Endodermal cell (in vitro differentiated cells): ENCODE data around the gene ST3GAL3. TPM values are rescaled to one million over a fixed set of nuclear protein-coding genes. Genes with fewer than 3 reads are reported as not detected.

Experiments used
- DNase-seq: peaks from one replicate; pipeline ENCODE4 v3.0.0-alpha.2; 2017
- H3K27ac ChIP-seq: 2 replicates; pipeline ENCODE4 v1.5.1; 2013; ENCODE audit warnings: mild to moderate bottlenecking, low read depth, low read length, moderate library complexity
- H3K27me3 ChIP-seq: 2 replicates; pipeline ENCODE4 v1.6.1; 2013; ENCODE audit warnings: mild to moderate bottlenecking, low read length, moderate library complexity; ENCODE audit not compliant: insufficient read depth, control insufficient read depth, poor library complexity, severe bottlenecking
- H3K36me3 ChIP-seq: 2 replicates; pipeline ENCODE4 v1.7.0; 2013; ENCODE audit warnings: mild to moderate bottlenecking, low read length, moderate library complexity; ENCODE audit not compliant: control insufficient read depth, insufficient read depth
- H3K4me1 ChIP-seq: one replicate; pipeline ENCODE4 v1.7.0; 2013; ENCODE audit warnings: low read length; ENCODE audit not compliant: control insufficient read depth, insufficient read depth
- H3K4me3 ChIP-seq: 2 replicates; pipeline ENCODE4 v1.5.1; 2013; ENCODE audit warnings: mild to moderate bottlenecking, low read length, moderate library complexity
- H3K9ac ChIP-seq: 2 replicates; pipeline ENCODE4 v1.6.1; 2013; ENCODE audit warnings: mild to moderate bottlenecking, low read length, moderate library complexity; ENCODE audit not compliant: poor library complexity, severe bottlenecking; ENCODE audit errors: extremely low read depth
- H3K9me3 ChIP-seq: 2 replicates; pipeline ENCODE4 v1.6.1; 2013; ENCODE audit warnings: mild to moderate bottlenecking, low read length, moderate library complexity; ENCODE audit not compliant: control insufficient read depth
- H3K27ac Mint-ChIP-seq: 2 replicates; pipeline ENCODE4 v1.8.0; 2020; ENCODE audit warnings: mixed read lengths
- H3K27me3 Mint-ChIP-seq: 2 replicates; pipeline ENCODE4 v1.8.0; 2021; ENCODE audit warnings: mild to moderate bottlenecking, mixed read lengths; ENCODE audit not compliant: insufficient read depth
- H3K36me3 Mint-ChIP-seq: 2 replicates; pipeline ENCODE4 v1.8.0; 2020; ENCODE audit warnings: low read depth, mixed read lengths
- H3K4me1 Mint-ChIP-seq: 2 replicates; pipeline ENCODE4 v1.8.0; 2020; ENCODE audit warnings: mixed read lengths
- H3K4me3 Mint-ChIP-seq: 2 replicates; pipeline ENCODE4 v1.8.0; 2020; ENCODE audit warnings: mild to moderate bottlenecking, moderate library complexity, mixed read lengths
- H3K9me3 Mint-ChIP-seq: 2 replicates; pipeline ENCODE4 v1.8.0; 2020; ENCODE audit warnings: mild to moderate bottlenecking, mixed read lengths
- WGBS, 2 experiments: methylation state at CpG; one replicate each; pipeline versions ENCODE4 v1.1.5 to v1.1.7; 2013; ENCODE audit warnings: missing lambda C conversion rate in 2 of 2, mixed read lengths in 1 of 2; ENCODE audit not compliant: insufficient coverage in 1 of 2, insufficient read length in 1 of 2; 5-methylcytosine and 5-hydroxymethylcytosine counted together
- total RNA-seq, 2 donors: library from RNA; stranded (reverse); fragmentation: NEBNext Ultra II Directional in 1 of 2; extraction: Animal tissue kit (Norgen Biotek cat#: 25700) in 1 of 2; gene quantifications; 2 replicates in 1 of 2; 3 replicates in 1 of 2; pipeline ENCODE4 v1.2.1, GENCODE V29; 2021
- TF ChIP-seq, protein P1 (sequence below): fragments of 200-600 bp; sonication (generic); conservative IDR thresholded peaks from 2 replicates; pipeline ENCODE4 v1.5.0; 2021; ENCODE audit warnings: antibody characterized with exemption, mild to moderate bottlenecking

The ST3GAL3 gene
- total RNA-seq, 2 donors from 2014 or later: 15.5 to 15.9 TPM

GRCh38 chr1:43924516-43924915 lies 217.2 kb downstream of the ST3GAL3 start:
- Mint-ChIP-seq H3K9me3 (no peaks in the 10 kb centered on the region), H3K27ac (no peak overlapping the region), H3K27me3 (peaks cover 3% of the 10 kb centered on the region), H3K36me3 (peaks cover 10% of the 10 kb centered on the region), H3K4me3 (no peak overlapping the region), H3K4me1 (no peaks in the 10 kb centered on the region)
- Histone ChIP-seq H3K4me1 (no peaks in the 10 kb centered on the region), H3K36me3 (no peaks in the 10 kb centered on the region), H3K9ac (no peak overlapping the region), H3K27me3 (no peaks in the 10 kb centered on the region), H3K27ac (no peak overlapping the region), H3K4me3 (no peak overlapping the region), H3K9me3 (no peaks in the 10 kb centered on the region)
- TF ChIP-seq, protein P1, sequence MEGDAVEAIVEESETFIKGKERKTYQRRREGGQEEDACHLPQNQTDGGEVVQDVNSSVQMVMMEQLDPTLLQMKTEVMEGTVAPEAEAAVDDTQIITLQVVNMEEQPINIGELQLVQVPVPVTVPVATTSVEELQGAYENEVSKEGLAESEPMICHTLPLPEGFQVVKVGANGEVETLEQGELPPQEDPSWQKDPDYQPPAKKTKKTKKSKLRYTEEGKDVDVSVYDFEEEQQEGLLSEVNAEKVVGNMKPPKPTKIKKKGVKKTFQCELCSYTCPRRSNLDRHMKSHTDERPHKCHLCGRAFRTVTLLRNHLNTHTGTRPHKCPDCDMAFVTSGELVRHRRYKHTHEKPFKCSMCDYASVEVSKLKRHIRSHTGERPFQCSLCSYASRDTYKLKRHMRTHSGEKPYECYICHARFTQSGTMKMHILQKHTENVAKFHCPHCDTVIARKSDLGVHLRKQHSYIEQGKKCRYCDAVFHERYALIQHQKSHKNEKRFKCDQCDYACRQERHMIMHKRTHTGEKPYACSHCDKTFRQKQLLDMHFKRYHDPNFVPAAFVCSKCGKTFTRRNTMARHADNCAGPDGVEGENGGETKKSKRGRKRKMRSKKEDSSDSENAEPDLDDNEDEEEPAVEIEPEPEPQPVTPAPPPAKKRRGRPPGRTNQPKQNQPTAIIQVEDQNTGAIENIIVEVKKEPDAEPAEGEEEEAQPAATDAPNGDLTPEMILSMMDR: no peak
- WGBS, 2 experiments: 70 to 89% methylated on average over 1 to 4 of the region's 4 CpGs
- DNase-seq: no peak

DNA sequence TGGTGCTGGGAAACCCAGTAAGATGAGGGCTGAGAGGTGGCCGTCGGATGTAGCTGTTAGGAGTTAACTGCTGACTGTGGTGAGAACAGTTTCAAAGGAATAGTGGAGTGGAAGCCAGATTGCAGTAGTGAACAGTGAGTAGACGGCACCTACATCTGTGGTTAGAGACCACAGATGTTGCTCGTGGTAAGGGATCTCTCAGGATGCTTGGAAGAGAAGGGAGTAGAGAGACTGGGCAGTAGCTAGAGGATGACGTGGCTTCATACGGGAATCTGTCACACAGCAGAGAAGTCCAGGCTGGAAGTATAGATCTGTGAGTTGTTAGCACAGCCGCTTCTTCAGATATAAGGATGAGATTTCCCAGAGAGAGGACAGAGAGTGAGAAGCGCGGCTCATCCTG lies 218.5 kb downstream of the ST3GAL3 start:
- Histone ChIP-seq H3K4me3 (no peak overlapping the region), H3K9me3 (no peaks in the 10 kb centered on the region), H3K27ac (no peak overlapping the region), H3K36me3 (no peaks in the 10 kb centered on the region), H3K9ac (no peak overlapping the region), H3K27me3 (no peaks in the 10 kb centered on the region), H3K4me1 (no peaks in the 10 kb centered on the region)
- Mint-ChIP-seq H3K4me3 (no peak overlapping the region), H3K9me3 (no peaks in the 10 kb centered on the region), H3K4me1 (no peaks in the 10 kb centered on the region), H3K27me3 (peaks cover 3% of the 10 kb centered on the region), H3K27ac (no peak overlapping the region), H3K36me3 (peaks cover 10% of the 10 kb centered on the region)
- 96 to 98% methylated on average over 9 of the region's 9 CpGs for WGBS, 2 experiments
- TF ChIP-seq, protein P1: no peak
- DNase-seq: no peak

DNA sequence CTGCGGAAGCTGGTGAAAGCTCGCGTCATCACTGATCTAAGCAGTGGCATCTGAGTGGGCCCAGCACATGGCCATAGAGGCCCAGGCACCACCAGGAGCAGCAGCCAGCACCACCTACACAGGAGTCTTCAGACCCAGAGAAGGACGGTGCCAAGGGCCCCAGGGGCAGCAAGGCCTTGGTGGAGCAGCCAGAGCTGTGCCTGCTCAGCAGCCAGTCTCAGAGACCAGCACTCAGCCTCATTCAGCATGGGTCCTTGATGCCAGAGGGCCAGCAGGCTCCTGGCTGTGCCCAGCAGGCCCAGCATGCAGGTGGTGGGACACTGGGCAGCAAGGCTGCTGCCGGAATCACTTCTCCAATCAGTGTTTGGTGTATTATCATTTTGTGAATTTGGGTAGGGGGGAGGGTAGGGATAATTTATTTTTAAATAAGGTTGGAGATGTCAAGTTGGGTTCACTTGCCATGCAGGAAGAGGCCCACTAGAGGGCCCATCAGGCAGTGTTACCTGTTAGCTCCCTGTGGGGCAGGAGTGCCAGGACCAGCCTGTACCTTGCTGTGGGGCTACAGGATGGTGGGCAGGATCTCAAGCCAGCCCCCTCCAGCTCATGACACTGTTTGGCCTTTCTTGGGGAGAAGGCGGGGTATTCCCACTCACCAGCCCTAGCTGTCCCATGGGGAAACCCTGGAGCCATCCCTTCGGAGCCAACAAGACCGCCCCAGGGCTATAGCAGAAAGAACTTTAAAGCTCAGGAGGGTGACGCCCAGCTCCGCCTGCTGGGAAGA lies 223.0 kb downstream of the ST3GAL3 start:
- WGBS, 2 experiments: 90 to 93% methylated on average over 10 of the region's 10 CpGs
- Histone ChIP-seq H3K27ac (no peak overlapping the region), H3K9me3 (no peaks in the 10 kb centered on the region), H3K9ac (no peak overlapping the region), H3K27me3 (peaks cover 27% of the 10 kb centered on the region), H3K4me3 (no peak overlapping the region), H3K4me1 (no peaks in the 10 kb centered on the region), H3K36me3 (no peaks in the 10 kb centered on the region)
- Mint-ChIP-seq H3K4me3 (no peak overlapping the region), H3K9me3 (no peaks in the 10 kb centered on the region), H3K36me3 (peaks cover 10% of the 10 kb centered on the region), H3K27me3 (peaks cover 23% of the 10 kb centered on the region), H3K27ac (no peak overlapping the region), H3K4me1 (peaks cover 12% of the 10 kb centered on the region)
- DNase-seq: peak; percentile 84
- TF ChIP-seq, protein P1: peak; percentile 84
